Glomerular endothelial cell (primary cell): ENCODE data around the gene SNTB2. TPM values are rescaled to one million over a fixed set of nuclear protein-coding genes. Genes with fewer than 3 reads are reported as not detected.

Experiments
- DNase-seq: peaks from one replicate; pipeline ENCODE4 v3.0.0-alpha.2; 2011; ENCODE audit warnings: low read depth, low spot score; ENCODE audit errors: extremely low read depth
- total RNA-seq: library from RNA; depleted of rRNA; stranded (reverse); fragments of >200 nt; gene quantifications from 2 replicates; pipeline ENCODE4 v1.2.3, GENCODE V29; 2015

The SNTB2 gene
- total RNA-seq, 1 donor from 2014 or later = 51.4 TPM

GRCh38 chr16:69316595-69317034, 129.7 kb downstream of the SNTB2 start:
- DNase-seq = no peak

DNA sequence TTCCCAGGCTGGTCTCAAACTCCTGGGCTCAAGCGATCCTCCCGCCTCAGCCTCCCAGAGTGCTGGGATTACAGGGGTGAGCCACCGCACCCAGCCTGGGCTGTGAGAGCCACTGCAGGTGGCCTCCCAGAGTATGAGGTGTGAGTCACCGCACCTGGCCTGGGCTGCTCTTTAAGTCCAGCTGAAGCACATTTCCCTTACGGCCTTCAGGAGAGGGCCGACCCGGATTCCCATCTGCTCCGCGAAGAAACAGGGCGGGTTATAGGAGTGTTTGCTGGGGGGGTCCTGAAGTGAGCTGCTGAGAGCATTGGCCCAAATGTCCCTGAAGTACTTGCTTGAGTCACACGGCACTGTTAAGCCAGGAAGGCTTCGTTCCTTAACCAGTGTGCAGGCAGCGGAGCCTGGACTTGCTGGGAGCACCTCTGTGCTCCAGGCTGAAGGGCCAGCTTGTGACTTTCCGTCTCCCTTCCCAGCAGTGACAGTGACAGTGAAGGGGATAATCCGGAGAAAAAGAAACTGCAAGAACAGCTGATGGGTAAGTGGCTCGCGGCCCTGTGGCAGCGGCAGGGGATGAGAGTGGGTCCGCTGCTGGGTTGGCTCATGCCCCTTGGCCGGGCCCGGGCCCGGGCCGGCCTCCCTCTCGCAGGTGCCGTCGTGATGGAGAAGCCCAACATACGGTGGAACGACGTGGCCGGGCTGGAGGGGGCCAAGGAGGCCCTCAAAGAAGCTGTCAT, 131.4 kb downstream of the SNTB2 start:
- DNase-seq = no peak

- DNase-seq = no peak
Measured at GRCh38 chr16:69318911-69319289, 131.9 kb downstream of the SNTB2 start.

- DNase-seq = no peak
Measured at GRCh38 chr16:69319381-69319780, 132.4 kb downstream of the SNTB2 start.

- DNase-seq = no peak
Measured at GRCh38 chr16:69319826-69320739, 133.1 kb downstream of the SNTB2 start.

- DNase-seq = no peak
Measured at GRCh38 chr16:69320740-69321073, 133.7 kb downstream of the SNTB2 start.

- DNase-seq = no peak
Measured at GRCh38 chr16:69321080-69321479, 134.1 kb downstream of the SNTB2 start.

DNA sequence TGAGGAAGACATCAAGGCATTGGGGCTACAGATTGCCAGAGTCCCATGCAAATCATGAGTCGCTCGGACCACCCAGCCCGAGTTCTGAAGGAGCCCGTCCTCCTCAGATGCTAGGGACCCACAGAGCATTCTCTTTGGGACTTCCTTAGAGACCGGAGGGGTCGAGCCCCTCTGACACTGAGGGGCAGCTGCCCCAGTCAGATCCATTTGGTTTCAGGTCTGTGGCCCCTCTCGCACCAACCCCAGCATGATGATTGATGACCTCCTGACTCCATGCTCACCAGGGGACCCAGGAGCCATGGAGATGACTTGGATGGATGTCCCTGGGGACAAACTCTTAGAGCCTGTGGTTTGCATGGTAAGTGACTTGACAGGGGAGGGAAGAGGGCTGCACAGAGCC, 135.4 kb downstream of the SNTB2 start:
- DNase-seq = no peak

DNA sequence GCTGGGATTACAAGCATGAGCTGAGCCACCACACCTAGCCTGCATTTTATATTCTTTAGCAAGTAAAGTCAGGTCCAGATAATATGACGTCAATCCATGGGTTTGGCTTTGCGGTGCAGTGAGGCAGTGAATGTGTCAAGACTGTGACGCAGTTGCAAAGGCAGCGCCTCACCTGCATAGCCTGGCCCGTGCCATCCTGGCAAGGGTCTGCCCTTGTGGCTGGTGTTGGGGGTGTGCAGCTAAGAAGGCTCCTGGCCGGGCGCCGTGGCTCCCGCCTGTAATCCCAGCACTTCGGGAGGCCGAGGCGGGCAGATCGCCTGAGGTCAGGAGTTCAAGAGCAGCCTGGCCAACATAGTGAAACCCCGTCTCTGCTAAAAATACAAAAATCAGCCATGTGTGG, 136.5 kb downstream of the SNTB2 start:
- DNase-seq = no peak

DNA sequence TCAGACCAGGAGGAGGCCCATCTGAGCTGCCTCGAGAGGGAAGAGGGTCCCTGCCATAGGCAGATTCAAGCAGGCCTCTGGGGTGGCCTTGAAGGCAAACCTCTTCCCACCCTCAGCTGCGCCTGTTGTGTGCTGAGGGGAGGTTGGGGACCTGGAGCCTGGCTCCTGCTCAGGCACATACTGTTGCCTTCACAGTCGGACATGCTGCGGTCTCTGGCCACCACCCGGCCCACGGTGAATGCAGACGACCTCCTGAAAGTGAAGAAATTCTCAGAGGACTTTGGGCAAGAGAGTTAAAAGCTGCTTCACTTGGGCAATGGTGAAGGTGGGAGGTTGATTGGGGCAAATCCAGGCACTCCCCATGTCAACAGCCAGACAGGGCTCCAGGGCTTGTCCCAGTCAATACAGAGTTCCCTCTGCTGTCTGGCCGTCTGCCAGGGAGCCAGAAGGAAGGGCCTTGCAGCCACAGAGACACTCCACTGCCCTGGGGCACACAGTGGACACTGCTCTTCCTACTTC, 137.1 kb downstream of the SNTB2 start:
- no peak for DNase-seq

DNA sequence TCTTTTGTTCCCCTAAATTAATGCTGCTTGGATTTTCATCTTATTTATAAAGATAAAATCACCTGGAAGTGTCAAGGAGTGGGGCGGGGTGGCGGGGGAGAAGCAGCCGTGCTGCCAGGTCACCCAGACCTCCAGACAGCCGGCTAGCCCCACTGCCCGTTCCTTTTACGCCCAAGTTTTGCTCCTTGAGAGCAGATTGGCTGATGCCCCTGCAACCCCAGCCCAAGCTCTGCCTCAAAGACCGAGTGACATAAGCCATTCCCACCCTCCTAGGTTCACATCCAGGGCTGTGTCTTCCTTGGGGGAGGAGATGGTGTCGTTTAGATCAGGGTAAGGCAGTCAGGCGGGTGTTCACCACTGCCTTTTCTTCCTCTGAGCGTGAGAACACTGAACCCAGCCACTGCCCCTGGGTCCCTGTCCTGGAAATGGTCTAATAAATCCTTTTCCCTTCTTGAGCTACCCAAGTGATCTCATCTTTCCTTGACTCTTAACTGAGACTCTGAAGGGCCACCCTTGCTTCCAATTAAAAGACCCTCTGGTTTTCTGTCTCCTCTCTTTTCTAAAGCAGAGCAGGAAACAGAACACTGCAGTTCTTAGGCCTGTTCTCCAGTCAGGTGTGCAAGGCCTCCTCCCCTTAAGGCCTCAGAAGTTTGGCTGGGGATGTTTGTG, 137.8 kb downstream of the SNTB2 start:
- no peak for DNase-seq

GRCh38 chr16:69325784-69326171, 138.8 kb downstream of the SNTB2 start:
- DNase-seq = no peak

GRCh38 chr16:69326172-69326873, 139.4 kb downstream of the SNTB2 start:
- DNase-seq = no peak

DNA sequence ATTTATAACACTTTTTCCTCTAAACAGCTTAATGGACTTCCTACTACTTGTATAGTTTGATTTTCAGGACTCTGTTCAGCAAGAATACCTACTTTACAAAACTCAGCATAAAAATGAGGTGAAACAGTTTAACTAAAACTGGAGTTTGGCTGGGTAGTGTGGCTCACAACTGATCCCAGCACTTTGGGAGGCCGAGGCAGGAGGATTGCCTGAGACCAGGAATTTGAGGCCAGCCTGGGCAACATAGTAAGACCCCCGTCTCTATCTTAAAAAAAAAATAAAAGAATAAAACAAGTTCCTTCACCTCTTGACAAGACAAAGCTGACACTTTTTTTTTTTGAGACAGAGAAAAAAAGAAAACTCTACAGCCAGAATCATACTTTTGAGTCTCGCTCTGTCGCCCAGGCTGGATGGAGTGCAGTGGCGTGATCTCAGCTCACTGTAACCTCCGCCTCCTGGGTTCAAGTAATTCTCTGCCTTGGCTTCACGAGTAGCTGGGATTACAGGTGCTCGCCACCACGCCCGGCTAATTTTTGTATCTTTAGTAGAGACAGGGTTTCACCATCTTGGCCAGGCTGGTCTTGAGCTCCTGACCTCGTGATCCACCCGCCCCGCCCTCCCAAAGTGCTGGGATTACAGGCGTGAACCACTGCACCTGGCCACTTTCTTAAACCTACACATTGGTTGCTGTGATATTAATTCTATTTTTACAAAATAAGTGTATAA, 140.8 kb downstream of the SNTB2 start:
- no peak for DNase-seq

DNA sequence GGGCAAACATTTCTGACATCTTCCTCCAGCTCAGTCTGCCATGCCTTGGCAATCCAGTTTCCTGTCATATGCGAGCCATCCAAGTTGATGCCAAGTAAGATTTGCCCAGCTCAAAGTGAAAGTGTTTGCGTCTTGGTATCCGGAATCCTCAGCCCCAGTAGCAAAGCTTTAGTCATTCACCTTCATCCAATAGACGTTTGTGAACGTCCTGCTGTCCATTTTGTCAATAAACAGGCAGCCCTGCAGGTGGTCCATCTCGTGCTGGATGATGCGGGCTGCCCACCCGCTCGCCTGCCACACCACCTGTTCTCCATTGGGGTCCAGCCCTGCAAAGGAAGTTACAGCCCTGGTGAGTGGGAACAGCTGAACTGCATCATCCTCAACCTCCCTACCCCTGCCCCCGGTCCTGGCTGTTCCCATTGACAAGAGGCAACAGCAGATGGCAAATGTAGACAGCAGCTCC, 141.9 kb downstream of the SNTB2 start:
- no peak for DNase-seq

DNA sequence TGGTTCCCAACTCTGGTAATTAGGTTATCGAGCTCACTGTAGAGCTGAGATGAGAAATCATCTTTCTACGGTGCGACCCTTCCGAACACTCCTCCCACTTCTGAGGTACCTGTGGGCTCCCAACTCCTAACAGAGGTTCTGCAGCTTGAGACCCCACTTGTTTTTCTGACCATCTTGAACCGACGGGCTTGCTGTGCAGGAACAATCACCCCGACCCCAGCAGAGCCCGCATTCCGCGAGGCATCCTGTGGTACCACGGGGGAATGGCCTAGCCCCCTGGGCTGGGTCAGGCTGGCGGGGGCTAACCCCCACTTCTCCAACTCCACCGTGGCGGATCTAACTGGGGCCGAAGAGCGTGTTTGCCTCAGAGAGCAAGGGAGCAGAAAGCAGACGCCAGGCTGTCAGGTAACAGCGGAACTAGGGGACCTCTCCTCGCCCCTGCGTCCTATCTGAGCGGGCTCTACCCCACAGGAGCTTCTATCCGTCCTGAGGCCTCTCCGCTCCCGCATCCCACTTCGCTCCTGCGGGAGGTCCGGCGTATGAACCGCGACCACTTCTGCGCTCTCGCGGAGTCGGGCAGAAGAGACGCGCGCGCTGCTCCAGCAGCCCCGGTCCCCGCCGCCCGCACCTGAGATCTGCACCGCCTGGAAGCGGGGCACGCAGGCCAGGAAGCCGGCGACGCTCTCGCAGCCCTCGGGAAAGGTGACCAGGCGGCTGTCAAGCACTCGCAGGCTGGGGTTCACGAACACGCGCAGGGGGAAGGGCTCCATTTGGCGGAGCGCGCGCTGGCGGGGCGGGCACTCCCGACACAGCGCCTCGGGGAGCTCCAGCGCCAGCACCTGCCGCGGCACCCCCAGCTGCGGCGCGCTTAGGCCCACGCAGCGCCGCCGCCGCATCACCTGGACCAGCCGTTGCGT, 142.7 kb downstream of the SNTB2 start:
- no peak for DNase-seq

GRCh38 chr16:69330286-69331109, 143.5 kb downstream of the SNTB2 start, which contains the start of gene PDF:
TSS of gene PDF (minus strand) at chr16:69330588. CDS start at chr16:69330570, 18 bp downstream.
- DNase-seq = no peak

GRCh38 chr16:69334696-69335095, 147.7 kb downstream of the SNTB2 start:
- no peak for DNase-seq
